ENCODE measurements around the gene USP24. TPM values are rescaled to one million over a fixed set of nuclear protein-coding genes. Genes with fewer than 3 reads are reported as not detected.

The USP24 gene
- total RNA-seq, 1 donor from 2014 or later = 30.8 TPM

DNA sequence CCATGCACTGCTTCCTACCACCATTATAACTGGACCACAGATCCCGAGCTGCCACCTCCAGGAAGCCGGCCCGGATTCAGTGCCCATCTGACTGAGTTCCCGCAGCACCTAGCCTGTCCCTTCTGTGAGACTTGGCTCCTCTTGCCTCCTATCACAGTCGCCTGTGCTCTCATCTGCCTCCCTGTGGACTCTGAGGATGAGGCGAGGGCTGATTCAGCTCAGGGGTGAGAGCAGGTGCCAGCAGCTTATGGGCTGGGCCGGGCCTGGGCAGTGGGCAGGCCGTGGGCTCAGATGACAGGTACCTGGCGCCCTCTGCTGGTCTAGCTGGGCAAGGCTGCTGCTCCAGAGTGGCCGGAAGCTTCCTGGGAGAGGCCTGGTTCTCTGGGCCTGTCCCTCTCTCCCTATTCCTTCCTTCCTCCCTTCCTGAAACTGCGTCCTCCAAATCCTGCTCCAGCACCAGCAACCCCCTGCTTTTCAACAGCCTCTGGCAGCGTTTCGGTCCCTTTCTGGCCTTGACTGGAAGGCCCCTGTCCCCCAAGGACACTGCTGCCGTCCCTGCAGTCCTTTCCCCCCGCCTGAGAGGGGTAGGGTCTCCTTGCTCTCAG is 193.1 kb downstream of the USP24 start:
- Histone ChIP-seq H4K20me1 (ENCODE audit: insufficient read depth, low read length) (no peaks in the 10 kb centered on the region), H3K4me2 (ENCODE audit: low read length) (no peak overlapping the region), H3K27me3 (ENCODE audit: insufficient read depth, low read length) (peaks cover 9% of the 10 kb centered on the region), H3K9me3 (ENCODE audit: insufficient read depth, low read depth, low read length) (no peaks in the 10 kb centered on the region), H3K36me3 (ENCODE audit: insufficient read depth, low read length) (no peaks in the 10 kb centered on the region), H3K4me1 (ENCODE audit: insufficient read depth, low read length) (no peaks in the 10 kb centered on the region), H3K4me3 (ENCODE audit: insufficient read depth, low read depth, low read length) (no peak overlapping the region), H2AFZ (ENCODE audit: low read depth, low read length) (peak overlapping the region; percentile 92), H3K27ac (ENCODE audit: low read depth, low read length) (no peak overlapping the region), H3K9ac (ENCODE audit: low read length) (no peak overlapping the region), H3K79me2 (ENCODE audit: insufficient read depth, low read length) (no peaks in the 10 kb centered on the region)
- Mint-ChIP-seq H3K9me3 (ENCODE audit: unreplicated experiment) (peaks cover 2% of the 10 kb centered on the region), H3K36me3 (ENCODE audit: low read depth, unreplicated experiment) (no peaks in the 10 kb centered on the region), H3K4me1 (ENCODE audit: low read depth, unreplicated experiment) (peaks cover 8% of the 10 kb centered on the region), H3K4me3 (ENCODE audit: unreplicated experiment) (no peak overlapping the region), H3K27ac (ENCODE audit: unreplicated experiment) (peak overlapping the region; percentile 3), H3K27me3 (ENCODE audit: low read depth, unreplicated experiment) (peaks cover 15% of the 10 kb centered on the region)
- TF ChIP-seq, protein P1, sequence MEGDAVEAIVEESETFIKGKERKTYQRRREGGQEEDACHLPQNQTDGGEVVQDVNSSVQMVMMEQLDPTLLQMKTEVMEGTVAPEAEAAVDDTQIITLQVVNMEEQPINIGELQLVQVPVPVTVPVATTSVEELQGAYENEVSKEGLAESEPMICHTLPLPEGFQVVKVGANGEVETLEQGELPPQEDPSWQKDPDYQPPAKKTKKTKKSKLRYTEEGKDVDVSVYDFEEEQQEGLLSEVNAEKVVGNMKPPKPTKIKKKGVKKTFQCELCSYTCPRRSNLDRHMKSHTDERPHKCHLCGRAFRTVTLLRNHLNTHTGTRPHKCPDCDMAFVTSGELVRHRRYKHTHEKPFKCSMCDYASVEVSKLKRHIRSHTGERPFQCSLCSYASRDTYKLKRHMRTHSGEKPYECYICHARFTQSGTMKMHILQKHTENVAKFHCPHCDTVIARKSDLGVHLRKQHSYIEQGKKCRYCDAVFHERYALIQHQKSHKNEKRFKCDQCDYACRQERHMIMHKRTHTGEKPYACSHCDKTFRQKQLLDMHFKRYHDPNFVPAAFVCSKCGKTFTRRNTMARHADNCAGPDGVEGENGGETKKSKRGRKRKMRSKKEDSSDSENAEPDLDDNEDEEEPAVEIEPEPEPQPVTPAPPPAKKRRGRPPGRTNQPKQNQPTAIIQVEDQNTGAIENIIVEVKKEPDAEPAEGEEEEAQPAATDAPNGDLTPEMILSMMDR (IDR thresholded peaks at IDR 0.05; ENCODE audit: insufficient read depth, low read depth, low read length) = peak; percentile 96
- TF ChIP-seq EZH2 (IDR thresholded peaks at IDR 0.05; ENCODE audit: insufficient read depth, low read length) = no peak
- FAIRE-seq = peak; percentile 39
- peak; percentile 72 for DNase-seq (ENCODE audit: low read depth)

DNA sequence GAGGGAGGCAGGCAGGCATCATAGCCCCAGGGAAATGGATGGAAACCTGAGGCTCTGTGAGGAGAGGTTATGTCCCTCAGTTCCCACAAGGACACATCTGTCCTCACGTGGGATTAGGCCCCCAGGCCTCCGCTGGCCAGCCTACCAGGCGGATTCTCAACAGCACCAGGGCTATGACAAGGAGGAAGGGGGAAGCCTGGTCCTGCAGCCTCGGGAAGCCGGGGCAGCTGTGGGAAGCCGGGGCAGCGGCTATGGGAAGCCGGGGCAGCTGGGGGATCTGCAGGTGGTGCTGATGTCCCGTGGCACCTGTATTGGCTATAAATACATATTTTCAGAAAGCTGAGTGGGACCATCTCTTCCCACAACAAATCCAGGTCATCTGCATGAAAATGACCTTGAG is 196.8 kb downstream of the USP24 start:
- H3K36me3 Mint-ChIP-seq (ENCODE audit: low read depth, unreplicated experiment) = no peaks in the 10 kb centered on the region
- no peaks in the 10 kb centered on the region for H3K79me2 ChIP-seq (ENCODE audit: insufficient read depth, low read length)
- H3K4me2 ChIP-seq (ENCODE audit: low read length) = no peak overlapping the region
- no peaks in the 10 kb centered on the region for H3K4me1 Mint-ChIP-seq (ENCODE audit: low read depth, unreplicated experiment)
- no peak overlapping the region for H3K4me3 Mint-ChIP-seq (ENCODE audit: unreplicated experiment)
- no peak for FAIRE-seq
- no peak overlapping the region for H2AFZ ChIP-seq (ENCODE audit: low read depth, low read length)
- peaks cover 36% of the 10 kb centered on the region for H3K27me3 Mint-ChIP-seq (ENCODE audit: low read depth, unreplicated experiment)
- H3K27ac ChIP-seq (ENCODE audit: low read depth, low read length) = no peak overlapping the region
- TF ChIP-seq, protein P1 (IDR thresholded peaks at IDR 0.05; ENCODE audit: insufficient read depth, low read depth, low read length) = no peak
- TF ChIP-seq EZH2 (IDR thresholded peaks at IDR 0.05; ENCODE audit: insufficient read depth, low read length) = no peak
- no peaks in the 10 kb centered on the region for H3K9me3 ChIP-seq (ENCODE audit: insufficient read depth, low read depth, low read length)
- H3K27ac Mint-ChIP-seq (ENCODE audit: unreplicated experiment) = no peak overlapping the region
- no peak overlapping the region for H3K4me3 ChIP-seq (ENCODE audit: insufficient read depth, low read depth, low read length)
- DNase-seq (ENCODE audit: low read depth) = no peak
- no peak overlapping the region for H3K9ac ChIP-seq (ENCODE audit: low read length)
- H3K9me3 Mint-ChIP-seq (ENCODE audit: unreplicated experiment) = no peaks in the 10 kb centered on the region
- H3K36me3 ChIP-seq (ENCODE audit: insufficient read depth, low read length) = no peaks in the 10 kb centered on the region
- peaks cover 5% of the 10 kb centered on the region for H3K4me1 ChIP-seq (ENCODE audit: insufficient read depth, low read length)
- peaks cover 27% of the 10 kb centered on the region for H3K27me3 ChIP-seq (ENCODE audit: insufficient read depth, low read length)
- H4K20me1 ChIP-seq (ENCODE audit: insufficient read depth, low read length) = no peaks in the 10 kb centered on the region

Small RNAs within 50 kb of the gene (microRNA-seq; reads per million reads assigned to microRNA genes)
- 0.82 reads per million for gene MIR4422

Other genes with a start within 250 kb of the USP24 start
- gene TMEM61, start 234.7 kb downstream of the USP24 start, total RNA-seq = not detected in 2 replicates
- gene BSND, start 216.4 kb downstream of the USP24 start, total RNA-seq = not detected in 2 replicates
- 0.53 and 1.4 TPM in 2 replicates for gene PCSK9, start 175.8 kb downstream of the USP24 start, total RNA-seq

All from astrocyte (in vitro differentiated cells and primary cell).